AG10803 (cell line): ENCODE measurements around the gene TCIRG1.

Source experiments
- DNase-seq: peaks from one replicate; pipeline ENCODE4 v3.0.0; 2010; ENCODE audit warnings: low read depth
- H3K4me3 ChIP-seq: 2 replicates; pipeline ENCODE4 v1.5.1; 2011; ENCODE audit warnings: mild to moderate bottlenecking, low read length, control low read depth
- CTCF ChIP-seq: conservative IDR thresholded peaks from 2 replicates; pipeline ENCODE4 v1.5.1; 2011; ENCODE audit warnings: mild to moderate bottlenecking, low read length, control low read depth, inconsistent platforms

TCIRG1 gene

GRCh38 chr11:68044898-68045351 lies 6.1 kb downstream of the TCIRG1 start:
- no peak for TF ChIP-seq CTCF
- no peak for DNase-seq
- H3K4me3 ChIP-seq, result no peak overlapping the region

GRCh38 chr11:68047437-68048290 lies 8.8 kb downstream of the TCIRG1 start:
- DNase-seq, result no peak
- no peak for TF ChIP-seq CTCF
- H3K4me3 ChIP-seq, result no peak overlapping the region

GRCh38 chr11:68048681-68049508 lies 10.1 kb downstream of the TCIRG1 start:
- no peak overlapping the region for H3K4me3 ChIP-seq
- TF ChIP-seq CTCF, result no peak

GRCh38 chr11:68049509-68050370 lies 10.9 kb downstream of the TCIRG1 start:
- TF ChIP-seq CTCF, result no peak
- no peak for DNase-seq

More at GRCh38 chr11:68048681-68049508, 10.1 kb downstream of the TCIRG1 start:
- DNase-seq, result no peak

GRCh38 chr11:68050371-68050841 lies 11.6 kb downstream of the TCIRG1 start:
- no peak for TF ChIP-seq CTCF
- no peak for DNase-seq
- no peak overlapping the region for H3K4me3 ChIP-seq

More at GRCh38 chr11:68049509-68050370, 10.9 kb downstream of the TCIRG1 start:
- no peak overlapping the region for H3K4me3 ChIP-seq

GRCh38 chr11:68051191-68052136 lies 12.6 kb downstream of the TCIRG1 start:
- TF ChIP-seq CTCF, result no peak
- no peak for DNase-seq
- H3K4me3 ChIP-seq, result no peak overlapping the region
